Breast epithelium (tissue), 3 donors: ENCODE measurements around the gene VPS13A.

Experiments used
- CTCF ChIP-seq, 3 donors: fragments of 450-650 bp; IDR thresholded peaks; one replicate each; pipeline ENCODE4 v1.5.1; 2016 to 2017; ENCODE audit warnings: antibody characterized with exemption in 3 of 3, mild to moderate bottlenecking in 3 of 3, moderate library complexity in 3 of 3
- POLR2A ChIP-seq: fragments of 450-650 bp; IDR thresholded peaks from one replicate; pipeline ENCODE4 v1.6.1; 2016; ENCODE audit warnings: antibody characterized with exemption, mild to moderate bottlenecking, moderate library complexity
- POLR2AphosphoS5 ChIP-seq, 3 donors: sonication (generic); formaldehyde crosslinking; IDR thresholded peaks; one replicate each; pipeline ENCODE4 v1.6.1; 2017; ENCODE audit warnings: antibody characterized with exemption in 3 of 3

GRCh38 chr9:77391834-77392233 is 214.5 kb downstream of the VPS13A start:
- TF ChIP-seq CTCF (IDR thresholded peaks at IDR 0.05) (no peak), POLR2A (no peak), POLR2AphosphoS5 (IDR thresholded peaks at IDR 0.05) (no peak)
